GM12892 (cell line): ENCODE measurements around the gene TARP.
A peak's percentile ranks its signal among the peaks of the same experiment; 100 is the strongest.

Source experiments
- DNase-seq: peaks from one replicate; pipeline ENCODE4 v3.0.0; 2011; ENCODE audit not compliant: insufficient read length
- FAIRE-seq: peaks from 2 replicates; lab custom pipeline; 2011; peaks lifted over from hg19 to GRCh38; lab: Jason Lieb, UNC
- POLR2A ChIP-seq: IDR thresholded peaks from 2 replicates; pipeline ENCODE4 v1.6.1; 2011; ENCODE audit warnings: low read depth, low read length, control low read depth
- POLR2AphosphoS5 ChIP-seq: IDR thresholded peaks from 2 replicates; pipeline ENCODE4 v1.6.1; 2011; ENCODE audit warnings: low read depth, low read length, control low read depth
- TAF1 ChIP-seq: IDR thresholded peaks from 2 replicates; pipeline ENCODE4 v1.6.1; 2011; ENCODE audit warnings: low read depth, mild to moderate bottlenecking, control low read depth, low read length, borderline replicate concordance

TARP gene

DNA sequence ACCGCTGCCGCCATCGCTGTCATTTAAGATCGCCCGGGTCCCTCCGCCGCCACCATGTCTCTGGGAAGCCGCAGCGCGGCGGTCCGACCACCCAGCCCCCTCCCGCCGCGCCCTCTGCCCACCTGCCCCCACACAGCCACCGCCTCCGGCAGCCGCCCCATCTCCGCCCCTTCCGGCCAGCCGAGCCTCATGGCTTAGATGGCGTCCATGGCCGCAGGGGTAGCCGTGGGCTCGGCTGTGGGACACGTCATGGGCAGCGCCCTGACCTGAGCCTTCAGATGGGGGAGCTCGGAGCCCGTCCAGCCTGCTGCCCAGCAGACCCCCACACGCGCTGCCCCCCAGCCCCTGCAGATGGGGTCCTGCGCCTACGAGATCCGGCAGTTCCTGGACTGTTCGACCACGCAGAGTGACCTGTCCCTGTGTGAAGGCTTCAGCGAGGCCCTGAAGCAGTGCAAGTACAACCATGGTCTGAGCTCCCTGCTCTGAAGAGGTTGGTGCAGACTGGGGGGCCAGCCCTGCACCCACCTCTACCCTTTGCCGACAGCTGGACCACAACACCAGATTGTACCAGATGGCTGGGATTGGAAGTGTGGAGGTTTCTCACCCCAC is 38.0 kb upstream of the TARP start:
- FAIRE-seq = peak; percentile 79
- peak; percentile 48 for DNase-seq
- peak; percentile 38; the same call in 1 of the 2 replicates for TF ChIP-seq POLR2A
- no peak for TF ChIP-seq POLR2AphosphoS5

DNA sequence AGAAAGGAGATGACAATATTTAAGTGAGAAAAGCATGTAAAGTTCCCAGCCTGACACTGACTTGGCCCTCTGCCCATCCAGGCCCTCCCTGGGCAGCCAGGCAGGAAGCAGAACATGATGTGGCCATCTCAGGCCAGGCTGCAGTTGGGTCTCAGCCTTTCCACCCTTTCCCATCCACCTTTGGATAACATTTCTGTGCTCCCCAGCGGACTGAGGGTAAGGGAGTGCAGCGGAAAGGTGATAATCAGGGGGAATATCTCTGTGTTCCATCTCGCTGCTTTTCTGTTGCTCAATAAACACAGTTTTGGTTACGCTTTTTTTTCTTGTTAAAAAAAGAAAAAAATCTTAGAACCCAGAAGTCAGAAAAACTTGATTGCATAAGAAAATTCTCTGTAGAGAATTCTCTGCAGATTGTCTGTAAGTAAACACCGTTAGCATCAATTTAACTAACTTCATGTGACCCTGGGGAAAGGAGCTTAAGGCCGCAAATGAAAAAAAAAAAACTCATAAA is 37.2 kb upstream of the TARP start:
- no peak for TF ChIP-seq TAF1
- no peak for TF ChIP-seq POLR2AphosphoS5
- TF ChIP-seq POLR2A = no peak
- FAIRE-seq (peak; percentile 76), DNase-seq (no peak)

DNA sequence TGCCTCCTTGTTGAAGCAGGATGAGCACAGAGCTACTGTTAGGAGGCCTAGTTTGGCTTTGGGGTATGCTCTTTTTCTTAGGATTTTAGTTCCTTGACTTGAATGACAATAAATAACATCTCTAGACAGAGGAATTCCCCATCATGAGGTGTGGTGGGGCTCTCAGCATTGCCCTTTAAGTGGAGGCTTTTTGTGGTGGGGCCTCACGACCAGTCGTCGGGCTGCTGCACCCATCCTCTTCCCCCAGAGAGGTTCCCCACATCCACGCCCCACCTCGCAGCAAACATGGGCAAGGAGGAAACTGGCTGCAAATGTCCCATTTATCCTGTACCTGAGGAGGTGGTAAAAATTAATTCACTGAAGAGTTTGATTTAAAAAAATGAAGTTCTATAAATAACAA is 36.1 kb upstream of the TARP start:
- FAIRE-seq (no peak), DNase-seq (no peak)
- TF ChIP-seq POLR2AphosphoS5 (no peak), POLR2A (no peak), TAF1 (no peak)

DNA sequence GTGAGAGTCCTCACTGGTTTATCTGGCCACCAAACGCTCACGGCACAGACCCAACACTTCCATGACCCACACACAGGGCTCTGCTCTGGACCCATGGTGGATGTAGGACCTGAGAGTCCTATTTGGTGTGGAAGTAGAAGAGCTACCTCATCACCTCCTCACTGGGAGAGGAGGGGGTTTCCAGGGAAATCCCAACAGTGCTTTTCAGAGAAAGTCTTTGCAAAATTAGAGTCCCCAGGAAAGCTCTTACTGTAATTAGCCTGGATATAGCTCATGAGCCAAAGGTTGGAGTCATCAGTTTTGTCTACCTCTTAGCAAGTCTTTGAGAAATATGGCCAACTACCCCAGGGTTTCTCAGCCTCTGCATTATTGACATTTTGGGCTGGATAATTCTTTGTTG is 34.7 kb upstream of the TARP start:
- DNase-seq (no peak), FAIRE-seq (no peak)
- TF ChIP-seq POLR2A (no peak), TAF1 (no peak), POLR2AphosphoS5 (no peak)

DNA sequence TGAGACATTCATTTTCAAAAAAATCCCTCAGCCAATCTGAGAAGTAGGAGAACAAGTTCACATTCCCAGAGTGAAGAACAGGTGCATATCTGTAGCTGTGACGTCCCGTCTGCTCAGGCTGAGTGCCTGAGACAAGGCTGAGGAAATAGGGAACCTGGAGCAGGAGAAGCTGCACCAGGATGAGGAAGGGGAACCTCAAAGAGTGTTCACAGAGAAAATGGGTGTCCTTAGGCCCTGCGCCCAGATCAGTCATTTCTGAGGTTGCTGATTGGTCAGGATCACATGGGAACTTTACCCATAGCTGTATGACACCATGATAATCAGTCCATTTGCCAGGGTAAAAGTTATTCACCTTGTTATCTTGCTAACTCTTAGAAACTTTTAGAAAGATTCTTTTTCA is 34.2 kb upstream of the TARP start:
- FAIRE-seq (no peak), DNase-seq (no peak)
- TF ChIP-seq POLR2A (no peak), POLR2AphosphoS5 (no peak), TAF1 (no peak)

DNA sequence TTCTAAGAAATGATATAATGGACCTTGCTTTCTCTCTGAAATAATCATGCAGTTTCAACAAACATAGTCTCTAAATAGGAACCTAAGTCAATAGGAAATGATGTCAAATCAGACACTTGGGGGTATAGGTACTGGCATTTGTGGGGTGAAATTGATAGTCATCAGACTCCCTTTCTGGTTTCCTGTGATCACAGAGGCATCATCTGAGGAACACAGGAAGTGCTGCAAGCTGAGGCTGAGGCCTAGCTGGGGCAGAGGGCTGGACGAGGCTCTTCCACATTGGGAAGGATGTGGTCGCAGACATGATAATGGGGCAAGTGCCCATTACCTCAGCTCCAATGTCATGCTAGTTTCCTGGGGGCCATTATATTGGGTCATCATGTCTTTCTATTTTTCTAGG is 33.5 kb upstream of the TARP start:
- no peak for TF ChIP-seq POLR2A
- no peak for TF ChIP-seq POLR2AphosphoS5
- TF ChIP-seq TAF1 = no peak
- DNase-seq = no peak
- FAIRE-seq = no peak

DNA sequence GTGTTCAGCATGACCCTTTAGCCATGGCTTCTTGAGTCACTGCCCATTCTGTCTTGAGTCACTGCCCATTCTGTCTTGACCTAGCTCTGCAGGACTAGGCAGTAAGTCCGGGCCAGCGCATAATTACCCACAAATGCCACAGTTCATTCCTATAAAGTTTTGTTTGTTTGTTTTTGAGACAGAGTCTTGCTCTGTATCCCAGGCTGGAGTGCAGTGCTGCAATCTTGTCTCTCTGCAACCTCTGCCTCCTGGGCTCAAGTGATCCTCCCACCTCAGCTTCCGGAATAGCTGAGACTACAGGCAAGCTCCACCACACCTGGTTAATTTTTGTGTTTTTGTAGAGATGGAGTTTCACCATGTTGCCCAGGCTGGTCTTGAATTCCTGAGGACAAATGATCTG is 32.7 kb upstream of the TARP start:
- no peak for DNase-seq
- no peak for FAIRE-seq
- no peak for TF ChIP-seq POLR2AphosphoS5
- TF ChIP-seq POLR2A = no peak
- TF ChIP-seq TAF1 = no peak

DNA sequence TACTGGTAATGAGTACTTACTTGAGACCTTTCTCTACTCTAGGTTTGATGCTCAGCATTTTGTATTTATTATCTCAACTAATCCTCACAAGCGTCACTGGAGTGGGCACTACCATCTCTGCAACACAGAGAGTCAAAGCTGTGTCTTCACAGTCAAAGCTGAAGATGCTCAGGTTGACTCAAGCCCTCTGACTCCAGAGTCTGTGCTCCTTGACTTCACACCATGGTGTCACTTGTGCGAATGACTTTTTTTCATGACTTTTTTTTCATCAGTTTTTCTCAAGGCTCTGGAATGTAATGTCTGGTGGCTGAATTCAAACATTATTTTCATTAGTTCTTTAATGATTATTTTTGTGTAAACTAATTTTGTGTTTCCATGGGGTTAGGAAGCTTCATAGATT is 30.4 kb upstream of the TARP start:
- FAIRE-seq (no peak), DNase-seq (no peak)
- TF ChIP-seq POLR2AphosphoS5 (no peak), POLR2A (no peak), TAF1 (no peak)

DNA sequence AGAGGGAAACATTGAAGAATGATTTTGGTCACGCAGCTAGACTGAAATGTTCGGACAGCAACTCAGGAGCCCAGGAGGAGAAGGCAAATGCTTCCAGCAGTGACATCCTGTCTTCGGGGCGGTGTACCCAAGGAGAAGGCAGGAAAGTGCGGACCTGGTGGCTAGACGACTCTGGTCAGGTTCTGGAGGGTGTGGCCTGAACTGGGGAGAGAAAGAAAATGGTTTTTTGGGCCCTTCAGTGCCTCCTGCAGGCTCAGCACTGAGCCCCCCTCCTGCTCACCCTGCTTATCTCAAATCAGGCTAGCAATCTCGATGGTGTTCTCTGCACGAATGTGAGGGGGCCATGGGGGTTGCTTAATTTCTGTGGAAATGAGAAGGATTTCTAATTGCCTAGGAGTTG is 26.7 kb upstream of the TARP start:
- no peak for DNase-seq
- FAIRE-seq = no peak

DNA sequence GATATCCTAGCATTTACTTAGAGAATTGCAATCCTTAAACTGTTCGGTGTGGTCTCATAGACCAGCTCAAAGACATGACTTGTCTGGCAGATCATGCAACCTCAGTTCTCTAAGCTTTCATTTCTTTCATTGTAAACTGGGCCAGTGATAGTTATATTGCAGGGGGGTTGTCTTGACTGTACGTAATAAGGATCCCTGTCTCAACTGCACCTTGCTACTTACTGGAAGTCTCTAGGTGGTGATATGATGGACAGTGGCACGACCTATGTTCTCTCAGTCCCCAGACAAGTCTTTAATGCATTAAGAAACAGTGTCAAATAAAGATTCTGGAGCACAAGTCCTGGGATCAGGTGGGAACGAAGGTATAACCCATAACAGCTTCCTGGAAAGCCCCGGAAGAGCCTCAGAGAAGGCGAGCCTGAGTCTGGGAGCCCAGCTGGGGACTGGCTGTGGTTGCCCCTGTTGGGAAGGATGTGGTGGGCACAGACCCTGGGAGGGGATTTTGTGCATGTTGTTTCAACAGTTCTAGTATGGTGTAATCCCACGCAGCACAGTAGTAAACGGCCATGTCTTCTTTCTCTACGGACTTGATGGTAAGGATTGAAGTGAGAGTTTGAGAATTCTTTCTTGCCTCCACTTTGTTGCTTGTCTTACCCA is 26.0 kb upstream of the TARP start:
- FAIRE-seq (peak; percentile 14), DNase-seq (no peak)
- no peak for TF ChIP-seq TAF1
- TF ChIP-seq POLR2A = no peak
- no peak for TF ChIP-seq POLR2AphosphoS5

More for the DNA sequence above, 26.7 kb upstream of the TARP start:
- TF ChIP-seq TAF1 (no peak), POLR2A (no peak), POLR2AphosphoS5 (no peak)

DNA sequence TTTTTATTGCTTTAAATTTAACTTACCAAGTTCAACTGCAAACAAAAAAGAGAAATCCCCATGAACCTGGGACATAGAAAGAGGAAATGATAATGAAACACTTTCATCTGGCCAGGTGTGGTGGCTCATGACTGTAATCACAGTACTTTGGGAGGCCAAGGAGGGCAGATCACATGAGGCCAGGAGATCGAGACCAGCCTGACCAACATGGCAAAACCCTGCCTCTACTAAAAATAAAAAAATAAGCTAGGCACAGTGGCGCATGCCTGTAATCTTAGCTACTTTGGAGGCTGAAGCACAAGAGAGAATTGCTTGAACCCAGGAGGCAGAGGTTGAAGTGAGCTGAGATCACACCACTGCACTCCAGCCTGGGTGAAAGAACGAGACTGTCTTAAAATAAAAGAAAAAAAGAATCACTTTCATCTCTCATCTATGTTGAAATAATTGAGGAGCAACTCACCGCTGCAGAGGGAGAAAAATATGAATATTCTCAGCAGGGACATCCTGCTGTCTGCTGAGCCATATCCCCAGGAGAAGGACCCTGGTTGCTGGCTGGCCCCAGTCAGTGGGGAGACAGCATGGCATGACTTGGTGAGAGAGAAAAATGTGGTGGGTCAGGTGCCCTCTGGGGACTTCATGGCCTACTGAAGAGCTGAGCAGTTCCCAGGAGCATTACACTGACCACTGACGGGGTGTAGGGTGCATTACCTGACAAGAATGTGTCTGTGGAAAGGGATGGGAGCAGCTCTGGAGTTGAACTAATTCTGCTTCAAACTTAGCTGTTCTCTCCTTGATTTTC is 22.8 kb upstream of the TARP start:
- DNase-seq (no peak), FAIRE-seq (peak; percentile 83)
- no peak for TF ChIP-seq POLR2AphosphoS5
